Measurements from ENCODE around the gene CTSZ.
A peak's percentile ranks its signal among the peaks of the same experiment; 100 is the strongest.
"Not testable (repeated sequence)": the region's sequence is repeated elsewhere in the genome, so short reads cannot be mapped to it uniquely, and the experiment has no call there.

Gene CTSZ

DNA sequence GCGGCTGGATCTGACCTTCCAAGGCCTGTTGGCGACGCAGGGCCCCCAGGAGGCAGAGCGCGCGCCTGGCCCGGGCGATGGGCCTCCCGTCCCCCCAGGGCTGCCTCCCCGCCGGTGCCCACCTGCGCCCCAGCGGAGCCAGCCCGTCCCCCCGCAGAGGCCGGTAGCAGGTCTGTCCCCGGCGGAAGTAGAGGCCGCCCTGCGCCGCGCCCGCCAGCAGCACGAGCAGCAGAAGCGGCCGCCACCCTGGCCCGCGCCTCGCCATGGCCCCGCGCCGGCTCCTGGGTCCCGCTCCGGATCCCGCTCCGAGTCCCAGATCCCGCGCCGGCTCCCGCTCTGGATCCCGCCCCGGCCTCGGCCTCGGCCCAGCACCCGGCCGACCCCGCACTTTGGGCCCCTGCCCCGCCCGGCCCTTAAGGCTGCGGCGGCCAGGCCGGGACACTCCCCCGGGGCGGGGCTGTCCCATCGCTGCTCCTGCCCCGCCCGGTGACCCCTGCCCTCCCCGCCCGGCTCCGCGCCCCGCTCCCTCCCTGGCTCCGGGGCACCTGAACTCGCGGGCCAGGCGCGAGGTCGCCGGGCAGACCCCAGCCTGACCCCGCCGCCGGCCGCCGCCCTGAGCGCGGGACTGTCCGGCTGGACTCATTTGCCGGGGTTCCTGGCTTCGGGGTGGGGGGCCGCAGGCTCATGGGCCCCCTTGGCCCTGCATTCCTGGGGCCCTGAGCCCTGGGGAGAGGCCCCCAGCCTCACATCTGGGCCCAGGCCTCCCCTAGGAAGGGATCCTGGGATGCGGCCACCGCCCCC, at the start of gene CTSZ:
TSS of gene CTSZ (minus strand) at position 391 of the 801 bp plus-strand sequence. CDS start at position 265, 126 bp downstream.
- DNase-seq (peak; percentile 61), ATAC-seq (peak; percentile 69)

- DNase-seq (no peak), ATAC-seq (no peak)
Observed at GRCh38 chr20:59055302-59055701, 48.2 kb upstream of the CTSZ start.

- no peak for DNase-seq
- ATAC-seq: no peak
Observed at GRCh38 chr20:59051666-59052185, 44.7 kb upstream of the CTSZ start.

GRCh38 chr20:59050437-59050836, 43.4 kb upstream of the CTSZ start:
- no peak for ATAC-seq
- no peak for DNase-seq

DNA sequence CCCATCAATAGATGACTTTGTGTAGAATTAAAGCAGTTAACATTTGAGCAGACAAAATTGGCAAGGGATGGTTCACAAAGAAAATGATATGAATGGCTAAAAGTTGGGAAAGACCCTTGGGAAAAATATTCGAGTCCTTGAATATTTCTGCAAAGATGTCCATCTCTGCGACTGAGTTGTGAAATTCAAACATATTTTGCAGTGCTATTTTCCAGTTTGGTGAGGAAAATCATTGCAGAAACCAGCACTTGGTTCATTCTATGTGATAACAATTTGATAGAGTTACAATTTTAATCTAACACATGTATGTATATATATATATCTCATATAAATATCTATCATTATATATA, 41.6 kb upstream of the CTSZ start:
- no peak for ATAC-seq
- no peak for DNase-seq

DNA sequence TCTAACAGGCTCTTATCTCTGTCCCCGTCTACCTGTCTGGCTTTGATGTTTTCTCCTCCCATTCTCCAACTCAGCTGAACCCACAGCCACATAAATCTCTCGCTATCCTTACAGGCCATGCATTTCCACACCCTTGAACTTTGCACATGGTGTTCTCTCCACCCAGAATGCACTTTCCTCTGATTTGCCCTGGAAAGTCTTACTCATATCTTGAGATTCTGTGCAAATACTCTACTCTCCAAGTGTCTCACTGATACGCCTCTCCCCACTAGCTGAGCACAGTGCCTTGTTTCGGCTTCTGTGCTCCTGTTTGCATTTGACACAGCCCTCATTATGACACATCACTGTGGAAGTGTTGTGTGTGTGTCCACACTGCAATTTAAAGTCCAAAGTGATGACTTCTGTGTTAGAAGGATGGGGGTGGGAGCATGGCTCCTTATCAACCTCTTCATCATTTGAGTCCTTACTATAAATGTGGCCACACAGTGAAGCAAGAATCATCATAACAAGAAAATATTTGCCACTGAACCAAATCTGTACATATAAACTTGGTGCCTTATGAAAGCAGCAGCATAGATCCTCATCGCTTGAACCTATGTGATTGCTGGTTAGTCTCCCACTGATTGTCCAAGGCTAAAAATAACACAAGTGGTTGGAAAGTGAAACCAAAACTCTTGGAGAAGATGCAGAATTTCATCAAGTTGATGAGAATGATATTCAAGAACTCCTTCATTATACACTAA, 41.1 kb upstream of the CTSZ start:
- DNase-seq: no peak
- ATAC-seq: peak; percentile 65

DNA sequence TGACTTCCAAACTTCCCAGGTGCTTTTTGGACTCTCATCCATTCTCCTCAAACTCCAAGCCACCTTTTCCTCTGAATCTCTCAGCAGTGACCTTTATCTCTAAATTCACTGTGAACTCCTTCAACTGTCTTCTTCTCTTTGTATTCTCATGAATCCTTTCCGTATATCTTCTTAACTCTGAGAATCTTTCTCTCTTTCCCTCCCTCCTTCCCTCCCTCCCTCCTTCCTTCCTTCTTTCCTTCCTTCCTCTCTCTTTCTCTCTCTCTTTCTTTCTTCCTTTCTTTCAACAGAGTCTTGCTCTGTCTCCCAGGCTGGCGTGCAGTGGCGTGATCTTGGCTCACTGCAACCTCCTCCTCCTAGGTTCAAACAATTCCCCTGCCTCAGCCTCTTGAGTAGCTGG, 39.8 kb upstream of the CTSZ start:
- DNase-seq (no peak), ATAC-seq (no peak)

DNA sequence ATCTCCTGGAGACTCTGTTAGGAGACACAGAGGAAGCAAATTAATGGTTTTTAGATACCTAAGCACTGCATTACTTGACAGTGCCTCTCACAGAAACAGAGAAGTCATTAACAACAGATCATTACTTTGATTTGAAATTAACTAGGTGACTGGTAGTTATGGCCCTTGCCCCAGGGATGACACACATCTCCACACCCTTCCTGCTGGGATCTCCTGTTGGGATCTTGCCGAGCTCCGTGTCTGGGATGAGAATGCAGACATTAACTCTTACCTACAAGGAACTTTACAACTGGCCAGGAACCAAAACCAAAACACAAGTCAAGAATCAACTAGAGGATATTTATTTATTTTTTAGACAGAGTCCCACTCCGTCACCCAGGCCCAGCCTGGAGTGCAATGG, 37.7 kb upstream of the CTSZ start:
- no peak for ATAC-seq
- DNase-seq: no peak

- no peak for ATAC-seq
- no peak for DNase-seq
Observed at GRCh38 chr20:59044295-59044694, 37.2 kb upstream of the CTSZ start.

DNA sequence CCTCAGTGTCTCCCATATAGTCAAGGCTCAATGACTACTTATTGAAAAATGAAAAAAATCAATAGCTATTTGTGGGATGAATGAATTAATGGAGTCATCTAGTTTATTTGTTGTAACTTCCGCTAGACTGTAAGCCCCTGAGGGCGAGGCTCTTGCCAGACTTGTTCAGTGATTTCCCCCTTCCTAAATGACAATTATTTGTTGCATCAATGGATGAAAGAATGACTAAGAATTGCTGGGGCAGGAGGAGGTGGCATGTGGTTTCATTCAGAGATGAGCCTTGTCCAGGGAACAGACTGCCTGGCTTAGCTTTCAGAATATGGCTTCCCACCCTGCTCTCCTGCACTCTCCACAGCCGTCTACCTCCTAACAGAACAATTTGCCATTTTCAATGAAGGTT, 36.6 kb upstream of the CTSZ start:
- DNase-seq (peak; percentile 27), ATAC-seq (no peak)

GRCh38 chr20:59042796-59043631, 36.0 kb upstream of the CTSZ start:
- ATAC-seq (peak; percentile 98), DNase-seq (peak; percentile 97)

GRCh38 chr20:59042151-59042795, 35.2 kb upstream of the CTSZ start, which contains the start of gene PRELID3B:
Gene PRELID3B, minus strand, starts transcription at chr20:59042786. Its CDS starts 56 bp downstream, at chr20:59042730.
- no peak for DNase-seq
- ATAC-seq: peak; percentile 26

DNA sequence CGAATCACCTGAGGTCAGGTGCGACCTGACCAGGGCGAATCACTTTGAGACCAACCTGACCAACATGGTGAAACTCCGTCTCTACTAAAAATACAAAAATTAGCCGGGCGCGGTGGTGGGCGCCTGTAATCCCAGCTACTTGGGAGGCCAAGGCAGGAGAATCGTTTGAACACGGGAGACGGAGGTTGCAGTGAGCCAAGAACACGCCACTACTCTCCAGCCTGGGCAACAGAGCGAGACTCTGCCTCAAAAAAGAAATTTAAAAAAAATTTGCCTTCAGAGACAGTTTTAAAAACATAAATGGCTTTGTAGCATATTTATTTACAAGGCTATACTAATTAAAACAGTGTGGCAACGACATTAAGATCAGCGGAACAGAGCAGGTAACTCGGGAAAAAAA, 34.4 kb upstream of the CTSZ start:
- not testable (repeated sequence) for DNase-seq, ATAC-seq

GRCh38 chr20:59040667-59041066, 33.6 kb upstream of the CTSZ start:
- no peak for DNase-seq
- no peak for ATAC-seq

DNA sequence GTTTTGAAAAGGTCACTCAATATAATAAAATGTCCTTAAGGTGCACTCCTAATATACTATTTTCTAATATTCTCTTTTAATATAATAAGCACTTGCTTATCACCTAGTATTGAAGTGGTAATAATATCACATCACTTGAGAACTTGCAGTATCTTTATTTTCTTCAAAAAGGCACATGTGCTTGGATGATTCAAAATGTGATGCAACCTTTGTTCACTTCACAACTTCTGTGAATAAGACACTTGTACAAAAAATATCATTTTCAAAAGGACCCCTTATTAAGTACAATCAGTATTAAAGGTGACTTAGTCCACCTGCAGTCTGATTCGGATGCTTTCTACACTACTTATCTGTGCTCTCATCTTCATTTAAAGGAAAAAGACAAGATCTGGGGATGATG, 32.2 kb upstream of the CTSZ start:
- DNase-seq: no peak
- no peak for ATAC-seq

GRCh38 chr20:59037386-59037785, 30.3 kb upstream of the CTSZ start:
- ATAC-seq: no peak

DNA sequence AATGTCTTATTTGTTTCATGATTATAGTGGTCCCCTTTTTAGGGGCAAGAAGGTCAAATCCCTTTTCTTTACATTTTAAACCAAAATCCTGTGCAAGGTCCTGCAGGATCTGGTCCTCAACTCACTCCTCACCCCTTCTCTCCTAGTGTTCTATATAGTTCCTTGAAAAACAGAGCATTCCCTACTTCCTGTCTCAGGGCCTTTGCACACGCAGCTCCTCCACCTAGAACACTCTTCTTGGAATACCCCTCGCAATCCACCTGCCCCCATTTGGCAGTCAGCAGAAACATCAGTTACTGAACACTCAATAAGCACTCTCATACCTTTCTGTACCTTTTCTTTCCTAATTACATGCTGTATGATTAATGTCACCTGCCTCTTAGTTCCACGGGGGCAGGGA, 28.3 kb upstream of the CTSZ start:
- DNase-seq: no peak
- no peak for ATAC-seq

More at GRCh38 chr20:59037386-59037785, 30.3 kb upstream of the CTSZ start:
- DNase-seq: no peak

DNA sequence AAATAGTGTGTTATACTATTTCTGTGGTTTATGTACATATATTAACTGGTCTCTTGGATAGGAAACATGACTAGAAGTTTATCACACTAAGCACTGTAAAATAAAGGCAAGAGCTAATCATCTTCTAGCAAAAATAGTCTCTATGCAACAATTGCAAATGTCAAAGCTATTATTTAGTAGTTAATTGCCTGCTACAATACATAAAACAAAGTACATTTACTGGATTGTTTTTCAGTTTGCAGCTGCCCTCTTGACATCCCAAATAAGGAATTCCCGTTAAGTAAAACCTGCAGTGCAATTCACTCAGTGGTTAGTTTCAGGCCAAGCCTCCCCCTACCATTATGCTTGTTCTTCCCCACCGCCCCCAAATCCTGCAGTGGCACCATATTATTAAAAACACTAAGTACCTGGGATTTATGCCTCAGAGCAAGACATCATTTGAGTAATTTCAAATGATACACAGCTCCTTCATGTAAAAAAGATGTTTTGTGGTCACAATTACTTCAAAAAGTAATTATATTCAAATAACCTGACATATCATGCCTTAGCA, 26.6 kb upstream of the CTSZ start:
- DNase-seq (no peak), ATAC-seq (no peak)

DNA sequence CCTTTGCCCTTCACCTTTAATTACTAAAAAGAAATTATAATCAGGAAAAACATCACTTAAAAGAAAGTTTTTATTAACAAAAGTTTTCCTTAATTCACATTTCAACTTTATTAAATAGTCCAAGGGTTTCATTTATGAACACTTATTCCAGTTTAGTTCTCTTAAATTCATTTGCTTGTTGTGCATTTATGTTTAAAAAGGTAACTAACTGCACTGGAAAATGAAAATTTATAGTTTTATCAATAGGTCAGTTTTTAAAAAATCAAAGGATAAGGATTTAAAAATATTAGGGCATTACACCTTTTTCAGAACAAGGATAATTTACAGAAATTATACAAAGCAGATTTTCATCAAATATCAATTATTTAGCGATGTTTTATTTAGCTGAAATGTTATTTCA, 26.0 kb upstream of the CTSZ start:
- ATAC-seq (no peak), DNase-seq (no peak)

GRCh38 chr20:59032713-59033059, 25.6 kb upstream of the CTSZ start:
- ATAC-seq: peak; percentile 20

GRCh38 chr20:59032023-59032712, 25.1 kb upstream of the CTSZ start, which contains the start of gene ATP5F1E:
Gene ATP5F1E, minus strand, starts transcription at chr20:59032335. Its CDS starts 84 bp downstream, at chr20:59032251.
- peak; percentile 99 for ATAC-seq

More at GRCh38 chr20:59032713-59033059, 25.6 kb upstream of the CTSZ start:
- DNase-seq: no peak

More at GRCh38 chr20:59032023-59032712, 25.1 kb upstream of the CTSZ start, which contains the start of gene ATP5F1E:
- DNase-seq: peak; percentile 98

Data from stimulated activated naive CD8-positive, alpha-beta T cell treated with anti-CD3 and anti-CD28 coated beads, Interleukin-15, Interleukin-2, amounts not matched to agents 100 U/mL and 50 U/mL, for 24 hours (primary cell).